GM12892 (cell line): ENCODE results near the gene ASCC3.
A peak's percentile ranks its signal among the peaks of the same experiment; 100 is the strongest.

ENCODE experiments used
- POLR2A ChIP-seq: IDR thresholded peaks from 2 replicates; pipeline ENCODE4 v1.6.1; 2011; ENCODE audit warnings: low read depth, low read length, control low read depth
- POLR2AphosphoS5 ChIP-seq: IDR thresholded peaks from 2 replicates; pipeline ENCODE4 v1.6.1; 2011; ENCODE audit warnings: low read depth, low read length, control low read depth
- TAF1 ChIP-seq: IDR thresholded peaks from 2 replicates; pipeline ENCODE4 v1.6.1; 2011; ENCODE audit warnings: low read depth, mild to moderate bottlenecking, control low read depth, low read length, borderline replicate concordance

GRCh38 chr6:100880853-100881706, at the start of gene ASCC3:
- peak; percentile 82 for TF ChIP-seq POLR2AphosphoS5
- TF ChIP-seq POLR2A = peak; percentile 93
- TF ChIP-seq TAF1 = peak; percentile 64; the same call in 1 of the 2 replicates
